Coronary artery (tissue), 2 donors: ENCODE measurements around the gene COL5A2.

Source experiments
- DNase-seq: peaks from one replicate; pipeline ENCODE4 v3.0.0-alpha.2; 2017; ENCODE audit warnings: low spot score
- H3K27ac ChIP-seq, 2 donors: fragments of 200-600 bp; sonication (generic); one replicate each; pipeline ENCODE4 v1.5.1; 2016 to 2019
- H3K4me3 ChIP-seq: fragments of 200-600 bp; sonication (generic); 2 replicates; pipeline ENCODE4 v1.5.1; 2016; ENCODE audit warnings: mild to moderate bottlenecking, moderate library complexity
- TF ChIP-seq, protein P1 (sequence below): fragments of 200-600 bp; sonication (generic); IDR thresholded peaks from one replicate; pipeline ENCODE4 v1.5.1; 2019; ENCODE audit warnings: antibody characterized with exemption

The COL5A2 gene

GRCh38 chr2:189171956-189172609 is 7.5 kb downstream of the COL5A2 start:
- peak overlapping the region; percentile 37 to 50 for H3K27ac ChIP-seq
- H3K4me3 ChIP-seq, result peak overlapping the region; percentile 9
- TF ChIP-seq, protein P1, sequence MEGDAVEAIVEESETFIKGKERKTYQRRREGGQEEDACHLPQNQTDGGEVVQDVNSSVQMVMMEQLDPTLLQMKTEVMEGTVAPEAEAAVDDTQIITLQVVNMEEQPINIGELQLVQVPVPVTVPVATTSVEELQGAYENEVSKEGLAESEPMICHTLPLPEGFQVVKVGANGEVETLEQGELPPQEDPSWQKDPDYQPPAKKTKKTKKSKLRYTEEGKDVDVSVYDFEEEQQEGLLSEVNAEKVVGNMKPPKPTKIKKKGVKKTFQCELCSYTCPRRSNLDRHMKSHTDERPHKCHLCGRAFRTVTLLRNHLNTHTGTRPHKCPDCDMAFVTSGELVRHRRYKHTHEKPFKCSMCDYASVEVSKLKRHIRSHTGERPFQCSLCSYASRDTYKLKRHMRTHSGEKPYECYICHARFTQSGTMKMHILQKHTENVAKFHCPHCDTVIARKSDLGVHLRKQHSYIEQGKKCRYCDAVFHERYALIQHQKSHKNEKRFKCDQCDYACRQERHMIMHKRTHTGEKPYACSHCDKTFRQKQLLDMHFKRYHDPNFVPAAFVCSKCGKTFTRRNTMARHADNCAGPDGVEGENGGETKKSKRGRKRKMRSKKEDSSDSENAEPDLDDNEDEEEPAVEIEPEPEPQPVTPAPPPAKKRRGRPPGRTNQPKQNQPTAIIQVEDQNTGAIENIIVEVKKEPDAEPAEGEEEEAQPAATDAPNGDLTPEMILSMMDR, result no peak

GRCh38 chr2:189168856-189169499 is 10.6 kb downstream of the COL5A2 start:
- H3K27ac ChIP-seq, result peak overlapping the region in 1 of 2 donors; percentile 1
- TF ChIP-seq, protein P1, result no peak
- H3K4me3 ChIP-seq, result no peak overlapping the region

More at GRCh38 chr2:189171956-189172609, 7.5 kb downstream of the COL5A2 start:
- DNase-seq, result no peak

GRCh38 chr2:189165656-189166380 is 13.7 kb downstream of the COL5A2 start:
- DNase-seq, result no peak
- Histone ChIP-seq H3K27ac (peak overlapping the region; percentile 32 to 50), H3K4me3 (peak overlapping the region; percentile 38)
- TF ChIP-seq, protein P1, result no peak

More at GRCh38 chr2:189168856-189169499, 10.6 kb downstream of the COL5A2 start:
- DNase-seq, result no peak

- Histone ChIP-seq H3K4me3 (no peak overlapping the region), H3K27ac (no peak overlapping the region)
- TF ChIP-seq, protein P1, result no peak
- no peak for DNase-seq
Observed at GRCh38 chr2:189164746-189165145, 14.8 kb downstream of the COL5A2 start.

DNA sequence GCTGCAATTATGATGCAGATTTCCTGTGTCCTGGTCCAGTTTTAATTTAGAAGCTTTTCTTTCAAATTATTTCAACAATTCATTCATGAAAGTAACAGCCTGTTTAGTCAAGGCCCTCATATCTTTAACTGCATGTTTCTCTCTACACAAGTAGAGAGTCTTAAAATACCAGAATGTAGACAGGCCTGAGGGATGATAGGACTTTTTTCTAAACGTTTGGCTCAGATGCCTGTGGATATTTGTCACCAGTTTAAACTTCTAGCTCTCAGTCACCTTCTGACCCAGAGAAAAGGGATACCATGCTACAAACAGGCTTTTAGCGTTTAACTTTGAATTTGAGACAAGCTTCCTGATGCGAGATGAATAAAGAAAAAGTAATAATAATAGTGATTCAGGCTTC is 15.7 kb downstream of the COL5A2 start:
- TF ChIP-seq, protein P1, result no peak
- H3K27ac ChIP-seq, result peak overlapping the region; percentile 63 to 72
- DNase-seq, result no peak
- no peak overlapping the region for H3K4me3 ChIP-seq

DNA sequence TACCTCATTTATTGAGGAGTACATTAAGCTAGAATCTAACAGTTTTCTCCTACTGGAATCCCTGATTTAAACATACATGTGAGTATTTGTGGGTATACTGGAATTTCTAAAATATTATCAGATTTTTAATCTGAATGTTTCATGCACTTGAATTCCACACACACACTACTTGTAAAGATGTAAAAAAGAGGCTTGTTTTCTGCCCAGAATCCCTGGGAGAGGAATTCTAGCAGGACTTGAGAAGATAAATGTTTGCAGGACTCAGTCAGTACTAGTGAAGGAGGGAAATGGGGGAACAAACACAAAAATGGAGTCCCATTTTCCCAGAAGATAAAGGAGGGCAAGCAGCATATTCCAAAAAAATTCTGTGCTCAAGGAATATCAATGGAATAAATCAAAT is 17.0 kb downstream of the COL5A2 start:
- Histone ChIP-seq H3K27ac (peak overlapping the region in 1 of 2 donors; percentile 72), H3K4me3 (no peak overlapping the region)
- no peak for DNase-seq
- TF ChIP-seq, protein P1, result no peak
